PFSK-1 (cell line): ENCODE measurements around the gene DIP2C.

Source experiments
- FOXP2 ChIP-seq: optimal IDR thresholded peaks from 2 replicates; pipeline ENCODE3; 2011; ENCODE audit warnings: borderline replicate concordance, control low read depth, inconsistent platforms; ENCODE audit not compliant: insufficient read depth; ENCODE audit errors: extremely low read length, extremely low read depth
- POLR2AphosphoS5 ChIP-seq: IDR thresholded peaks from 2 replicates; pipeline ENCODE4 v1.6.1; 2012; ENCODE audit warnings: low read depth, mild to moderate bottlenecking, control low read depth, low read length, moderate library complexity
- SIN3A ChIP-seq: IDR thresholded peaks from 2 replicates; pipeline ENCODE4 v1.6.1; 2012; ENCODE audit warnings: mild to moderate bottlenecking, low read length, moderate library complexity, borderline replicate concordance; ENCODE audit not compliant: insufficient read depth
- TAF1 ChIP-seq: IDR thresholded peaks from 2 replicates; pipeline ENCODE4 v1.6.1; 2012; ENCODE audit warnings: low read length, control low read depth, borderline replicate concordance; ENCODE audit not compliant: insufficient read depth
- TF ChIP-seq, protein P1 (sequence below), 2 experiments: IDR thresholded peaks; 2 replicates each; pipeline versions ENCODE4 v1.6.1 to v1.8.0; 2011 to 2012; ENCODE audit warnings: low read depth in 2 of 2, low read length in 2 of 2, control low read depth in 1 of 2, inconsistent platforms in 1 of 2, mild to moderate bottlenecking in 1 of 2, moderate library complexity in 1 of 2; ENCODE audit not compliant: insufficient read depth in 1 of 2

Gene DIP2C

DNA sequence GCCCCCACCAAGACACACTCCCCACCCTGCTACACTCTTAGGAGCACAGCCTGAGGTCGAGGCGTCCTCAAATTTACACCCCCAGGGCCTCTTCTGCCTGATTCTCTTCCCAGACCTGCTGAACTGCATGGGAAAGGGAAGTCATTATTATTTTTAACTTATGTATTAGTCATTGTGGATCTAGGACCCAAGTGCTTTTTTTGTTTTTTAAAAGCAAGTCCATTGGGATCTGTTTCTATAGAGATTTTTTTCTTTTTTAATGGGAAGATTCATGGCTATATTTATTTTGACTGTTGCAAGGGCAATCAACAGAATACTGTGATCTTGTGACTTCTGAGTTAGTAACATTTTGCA is 350.5 kb downstream of the DIP2C start:
- TF ChIP-seq SIN3A = no peak
- no peak for TF ChIP-seq TAF1
- no peak for TF ChIP-seq POLR2AphosphoS5
- TF ChIP-seq, protein P1, sequence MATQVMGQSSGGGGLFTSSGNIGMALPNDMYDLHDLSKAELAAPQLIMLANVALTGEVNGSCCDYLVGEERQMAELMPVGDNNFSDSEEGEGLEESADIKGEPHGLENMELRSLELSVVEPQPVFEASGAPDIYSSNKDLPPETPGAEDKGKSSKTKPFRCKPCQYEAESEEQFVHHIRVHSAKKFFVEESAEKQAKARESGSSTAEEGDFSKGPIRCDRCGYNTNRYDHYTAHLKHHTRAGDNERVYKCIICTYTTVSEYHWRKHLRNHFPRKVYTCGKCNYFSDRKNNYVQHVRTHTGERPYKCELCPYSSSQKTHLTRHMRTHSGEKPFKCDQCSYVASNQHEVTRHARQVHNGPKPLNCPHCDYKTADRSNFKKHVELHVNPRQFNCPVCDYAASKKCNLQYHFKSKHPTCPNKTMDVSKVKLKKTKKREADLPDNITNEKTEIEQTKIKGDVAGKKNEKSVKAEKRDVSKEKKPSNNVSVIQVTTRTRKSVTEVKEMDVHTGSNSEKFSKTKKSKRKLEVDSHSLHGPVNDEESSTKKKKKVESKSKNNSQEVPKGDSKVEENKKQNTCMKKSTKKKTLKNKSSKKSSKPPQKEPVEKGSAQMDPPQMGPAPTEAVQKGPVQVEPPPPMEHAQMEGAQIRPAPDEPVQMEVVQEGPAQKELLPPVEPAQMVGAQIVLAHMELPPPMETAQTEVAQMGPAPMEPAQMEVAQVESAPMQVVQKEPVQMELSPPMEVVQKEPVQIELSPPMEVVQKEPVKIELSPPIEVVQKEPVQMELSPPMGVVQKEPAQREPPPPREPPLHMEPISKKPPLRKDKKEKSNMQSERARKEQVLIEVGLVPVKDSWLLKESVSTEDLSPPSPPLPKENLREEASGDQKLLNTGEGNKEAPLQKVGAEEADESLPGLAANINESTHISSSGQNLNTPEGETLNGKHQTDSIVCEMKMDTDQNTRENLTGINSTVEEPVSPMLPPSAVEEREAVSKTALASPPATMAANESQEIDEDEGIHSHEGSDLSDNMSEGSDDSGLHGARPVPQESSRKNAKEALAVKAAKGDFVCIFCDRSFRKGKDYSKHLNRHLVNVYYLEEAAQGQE (IDR thresholded peaks at IDR 0.05; ENCODE audit: insufficient read depth in 1 of 2, low read depth in 2 of 2, low read length in 2 of 2) = no peak
- no peak for TF ChIP-seq FOXP2

DNA sequence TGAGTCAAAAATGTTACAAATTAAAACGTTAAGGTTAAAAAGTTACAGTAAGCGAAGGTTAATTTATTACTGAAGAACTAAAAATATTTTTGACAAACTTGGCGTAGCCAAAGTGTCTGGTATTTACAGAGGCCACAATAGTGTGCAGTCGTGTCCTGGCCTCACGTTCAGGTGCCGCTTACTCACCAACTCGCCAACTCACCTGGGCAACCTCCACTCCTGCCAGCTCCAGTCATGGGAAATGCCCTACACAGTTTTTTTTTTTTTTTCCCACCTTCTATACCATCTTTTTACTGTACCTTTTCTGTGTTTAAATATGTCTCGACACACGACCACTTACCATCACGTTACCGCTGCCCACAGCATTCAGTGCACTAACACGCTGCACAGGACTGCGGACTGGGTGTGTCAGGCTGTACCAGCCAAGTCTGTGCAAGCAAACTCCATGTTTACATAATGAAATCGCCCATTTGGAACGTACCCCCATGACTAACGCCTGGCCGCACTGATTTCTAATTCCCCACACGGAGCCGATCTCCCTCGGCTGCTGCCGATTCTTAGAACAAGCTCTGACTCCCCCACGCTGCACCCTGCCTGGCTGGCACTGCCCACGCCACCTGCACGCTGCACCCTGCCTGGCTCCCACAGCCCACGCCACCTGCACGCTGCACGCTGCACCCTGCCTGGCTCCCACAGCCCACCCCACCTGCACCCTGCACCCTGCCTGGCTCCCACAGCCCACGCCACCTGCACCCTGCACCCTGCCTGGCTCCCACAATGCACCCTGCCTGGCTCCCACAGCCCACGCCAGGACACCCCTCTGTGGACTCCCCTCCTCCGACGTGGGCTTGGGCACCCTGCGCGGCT is 351.1 kb downstream of the DIP2C start:
- no peak for TF ChIP-seq TAF1

- no peak for TF ChIP-seq TAF1
- no peak for TF ChIP-seq FOXP2
- TF ChIP-seq, protein P1 (IDR thresholded peaks at IDR 0.05; ENCODE audit: insufficient read depth in 1 of 2, low read depth in 2 of 2, low read length in 2 of 2) = no peak
- TF ChIP-seq SIN3A = no peak
- no peak for TF ChIP-seq POLR2AphosphoS5
Measured at GRCh38 chr10:336247-336646, 353.2 kb downstream of the DIP2C start.

GRCh38 chr10:335151-335800 is 354.2 kb downstream of the DIP2C start:
- TF ChIP-seq SIN3A (no peak), FOXP2 (no peak), TAF1 (no peak), POLR2AphosphoS5 (no peak)
- TF ChIP-seq, protein P1 (IDR thresholded peaks at IDR 0.05; ENCODE audit: insufficient read depth in 1 of 2, low read depth in 2 of 2, low read length in 2 of 2) = no peak

GRCh38 chr10:331186-331585 is 358.3 kb downstream of the DIP2C start:
- TF ChIP-seq SIN3A (no peak), FOXP2 (no peak), POLR2AphosphoS5 (no peak), TAF1 (no peak)
- TF ChIP-seq, protein P1 (IDR thresholded peaks at IDR 0.05; ENCODE audit: insufficient read depth in 1 of 2, low read depth in 2 of 2, low read length in 2 of 2) = no peak
